ENCODE data around the gene CRYAA. TPM values are rescaled to one million over a fixed set of nuclear protein-coding genes. Genes with fewer than 3 reads are reported as not detected.
A peak's percentile ranks its signal among the peaks of the same experiment; 100 is the strongest.

Gene CRYAA
- total and polyA plus RNA-seq, 11 donors, result not detected

- intact Hi-C loops (cut with DNase I), result no loop called here
- no peak overlapping the region for H3K4me3 ChIP-seq
- no peaks in the 10 kb centered on the region for H3K27me3 ChIP-seq
- peaks cover 0 to 15% (median 3%) of the 10 kb centered on the region in 12 donors for H3K4me1 ChIP-seq
- no peak overlapping the region for H3K27ac ChIP-seq
- ATAC-seq, result peak in 3 of 4 donors; percentile 69 to 76 (median 74)
- H3K9me3 ChIP-seq, result no peaks in the 10 kb centered on the region
- no peak for TF ChIP-seq CTCF (IDR thresholded peaks at IDR 0.05)
- no peak for TF ChIP-seq POLR2A (IDR thresholded peaks at IDR 0.05)
- H3K36me3 ChIP-seq, result no peaks in the 10 kb centered on the region
- 48 to 61% (median 53%) methylated on average over 15 of the region's 15 CpGs for WGBS, 4 donors
- peak in 4 of 5 donors; percentile 11 to 58 (median 36) for DNase-seq
These were observed 19.9 kb downstream of the CRYAA start for GRCh38 chr21:43188592-43189210.

- H3K27me3 ChIP-seq, result no peaks in the 10 kb centered on the region
- no peak overlapping the region for H3K4me3 ChIP-seq
- H3K4me1 ChIP-seq, result peaks cover 0 to 27% (median 13%) of the 10 kb centered on the region in 12 donors
- TF ChIP-seq CTCF (IDR thresholded peaks at IDR 0.05) (no peak), POLR2A (IDR thresholded peaks at IDR 0.05) (no peak)
- no peaks in the 10 kb centered on the region for H3K36me3 ChIP-seq
- no peak for ATAC-seq
- WGBS, 4 donors, result 94 to 96% (median 95%) methylated on average over 6 of the region's 6 CpGs
- H3K27ac ChIP-seq, result no peak overlapping the region
- no peaks in the 10 kb centered on the region for H3K9me3 ChIP-seq
- peak in 1 of 5 donors; percentile 6 for DNase-seq
- intact Hi-C loops (cut with DNase I), result no loop called here
These were observed 21.1 kb downstream of the CRYAA start for GRCh38 chr21:43189936-43190335.

- no peaks in the 10 kb centered on the region for H3K36me3 ChIP-seq
- DNase-seq, result no peak
- no peaks in the 10 kb centered on the region for H3K27me3 ChIP-seq
- H3K27ac ChIP-seq, result no peak overlapping the region
- TF ChIP-seq CTCF (IDR thresholded peaks at IDR 0.05), result no peak
- TF ChIP-seq POLR2A (IDR thresholded peaks at IDR 0.05), result no peak
- H3K4me1 ChIP-seq, result peaks cover 0 to 33% (median 15%) of the 10 kb centered on the region in 12 donors
- intact Hi-C loops (cut with DNase I), result no loop called here
- no peaks in the 10 kb centered on the region for H3K9me3 ChIP-seq
- 80 to 85% (median 82%) methylated on average over 6 of the region's 6 CpGs for WGBS, 4 donors
- no peak for ATAC-seq
- H3K4me3 ChIP-seq, result no peak overlapping the region
These were observed 21.7 kb downstream of the CRYAA start for GRCh38 chr21:43190544-43190943.

- Histone ChIP-seq H3K9me3 (no peaks in the 10 kb centered on the region), H3K4me3 (no peak overlapping the region), H3K27me3 (no peaks in the 10 kb centered on the region), H3K36me3 (no peaks in the 10 kb centered on the region), H3K4me1 (peaks cover 0 to 36% (median 18%) of the 10 kb centered on the region in 12 donors), H3K27ac (no peak overlapping the region)
- ATAC-seq (no peak), DNase-seq (peak in 3 of 5 donors; percentile 1 to 42 (median 8))
- intact Hi-C loops (cut with DNase I), result no loop called here
- TF ChIP-seq POLR2A (IDR thresholded peaks at IDR 0.05), result no peak
- no peak for TF ChIP-seq CTCF (IDR thresholded peaks at IDR 0.05)
- WGBS, 4 donors, result 89 to 94% (median 90%) methylated on average over 6 to 7 of the region's 7 CpGs
These were observed 22.1 kb downstream of the CRYAA start for GRCh38 chr21:43190951-43191350.

Measured in heart left ventricle (tissue), 16 donors.